Measurements from ENCODE around the gene HERC4. TPM values are rescaled to one million over a fixed set of nuclear protein-coding genes. Genes with fewer than 3 reads are reported as not detected.

The HERC4 gene
- total RNA-seq, 1 experiment from 2014 or later = 36.5 TPM

DNA sequence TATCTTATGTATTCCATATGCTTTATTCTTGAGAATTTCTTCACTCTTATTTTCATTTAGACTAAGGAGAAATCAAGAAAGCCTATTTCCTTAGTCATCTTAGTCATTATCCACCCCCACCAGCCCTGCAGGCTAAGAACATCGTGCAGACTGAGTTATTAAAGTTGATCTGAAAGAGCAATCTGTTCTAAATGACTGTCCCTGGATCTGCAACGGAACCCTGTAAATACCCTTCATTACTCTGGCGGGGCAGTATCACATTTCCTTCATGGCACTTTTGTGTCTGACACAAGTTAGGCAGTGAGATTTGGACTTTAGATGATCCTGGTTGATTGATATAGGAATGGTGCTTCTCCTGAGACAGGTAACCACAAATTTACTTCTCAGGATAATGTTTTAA, 30.7 kb upstream of the HERC4 start:
- Histone ChIP-seq H3K9ac (ENCODE audit: low read length) (peak overlapping the region; percentile 47), H3K4me2 (ENCODE audit: low read length) (peak overlapping the region; percentile 63), H3K9me3 (ENCODE audit: control insufficient read depth in 1 of 2, insufficient read depth in 1 of 2, low read depth in 1 of 2, low read length in 2 of 2) (no peaks in the 10 kb centered on the region), H4K20me1 (ENCODE audit: insufficient read depth) (no peaks in the 10 kb centered on the region), H3K27ac (ENCODE audit: low read depth, low read length) (no peak overlapping the region), H3K9me2 (ENCODE audit: insufficient read depth) (no peaks in the 10 kb centered on the region), H3K27me3 (ENCODE audit: insufficient read depth, low read length) (no peaks in the 10 kb centered on the region), H3K4me3 (replicated peaks in 1 of 2; ENCODE audit: low read depth in 1 of 2, low read length in 2 of 2) (peak overlapping the region; percentile 16 to 35; a peak in 3 of 4 replicates), H3K79me2 (ENCODE audit: insufficient read depth, low read length) (no peaks in the 10 kb centered on the region), H3K36me3 (ENCODE audit: control insufficient read depth in 1 of 2, insufficient read depth in 2 of 2, low read length in 2 of 2) (no peaks in the 10 kb centered on the region), H3K4me1 (ENCODE audit: control insufficient read depth in 1 of 2, insufficient read depth in 2 of 2, low read length in 2 of 2) (peaks cover 10 to 59% of the 10 kb centered on the region in 2 experiments), H2AFZ (ENCODE audit: low read depth, low read length, poor library complexity, severe bottlenecking) (peak overlapping the region; percentile 94)
- ChIA-PET CTCF (no interaction called here), RAD21 (ENCODE audit: low non-redundant PET in 1 of 2, low total read pairs in 2 of 2, uncharacterized antibody in 2 of 2, unreplicated experiment in 2 of 2) (no interaction called here), POLR2A (interaction anchor here (1.0 kb wide), 1 partner anchor 9 kb away, joined by 3 read pairs; no protein-coding TSS in a partner anchor)
- DNase-seq (ENCODE audit: low read depth, low spot score) (no peak), ATAC-seq (peak; percentile 62)
- BruUV-seq (replicated peaks) = no TSS peak
- intact Hi-C loops (cut with micrococcal nuclease) = no loop called here
- TF ChIP-seq, protein P1, sequence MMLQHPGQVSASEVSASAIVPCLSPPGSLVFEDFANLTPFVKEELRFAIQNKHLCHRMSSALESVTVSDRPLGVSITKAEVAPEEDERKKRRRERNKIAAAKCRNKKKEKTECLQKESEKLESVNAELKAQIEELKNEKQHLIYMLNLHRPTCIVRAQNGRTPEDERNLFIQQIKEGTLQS (IDR thresholded peaks at IDR 0.05) = no peak
- TF ChIP-seq EGR1 (IDR thresholded peaks at IDR 0.05; ENCODE audit: low read depth) = peak; percentile 61; the same call in 1 of the 2 replicates
- TF ChIP-seq FOSL1 (IDR thresholded peaks at IDR 0.05; ENCODE audit: low read depth) = peak; percentile 23; the same call in 1 of the 2 replicates
- no peak for TF ChIP-seq POLR2A (IDR thresholded peaks at IDR 0.05; ENCODE audit: borderline replicate concordance, extremely low read depth, insufficient read depth, insufficient read length)
- no peak for TF ChIP-seq JUND (IDR thresholded peaks at IDR 0.05)
- TF ChIP-seq EZH2 (IDR thresholded peaks at IDR 0.05) = no peak
- TF ChIP-seq, protein P2, sequence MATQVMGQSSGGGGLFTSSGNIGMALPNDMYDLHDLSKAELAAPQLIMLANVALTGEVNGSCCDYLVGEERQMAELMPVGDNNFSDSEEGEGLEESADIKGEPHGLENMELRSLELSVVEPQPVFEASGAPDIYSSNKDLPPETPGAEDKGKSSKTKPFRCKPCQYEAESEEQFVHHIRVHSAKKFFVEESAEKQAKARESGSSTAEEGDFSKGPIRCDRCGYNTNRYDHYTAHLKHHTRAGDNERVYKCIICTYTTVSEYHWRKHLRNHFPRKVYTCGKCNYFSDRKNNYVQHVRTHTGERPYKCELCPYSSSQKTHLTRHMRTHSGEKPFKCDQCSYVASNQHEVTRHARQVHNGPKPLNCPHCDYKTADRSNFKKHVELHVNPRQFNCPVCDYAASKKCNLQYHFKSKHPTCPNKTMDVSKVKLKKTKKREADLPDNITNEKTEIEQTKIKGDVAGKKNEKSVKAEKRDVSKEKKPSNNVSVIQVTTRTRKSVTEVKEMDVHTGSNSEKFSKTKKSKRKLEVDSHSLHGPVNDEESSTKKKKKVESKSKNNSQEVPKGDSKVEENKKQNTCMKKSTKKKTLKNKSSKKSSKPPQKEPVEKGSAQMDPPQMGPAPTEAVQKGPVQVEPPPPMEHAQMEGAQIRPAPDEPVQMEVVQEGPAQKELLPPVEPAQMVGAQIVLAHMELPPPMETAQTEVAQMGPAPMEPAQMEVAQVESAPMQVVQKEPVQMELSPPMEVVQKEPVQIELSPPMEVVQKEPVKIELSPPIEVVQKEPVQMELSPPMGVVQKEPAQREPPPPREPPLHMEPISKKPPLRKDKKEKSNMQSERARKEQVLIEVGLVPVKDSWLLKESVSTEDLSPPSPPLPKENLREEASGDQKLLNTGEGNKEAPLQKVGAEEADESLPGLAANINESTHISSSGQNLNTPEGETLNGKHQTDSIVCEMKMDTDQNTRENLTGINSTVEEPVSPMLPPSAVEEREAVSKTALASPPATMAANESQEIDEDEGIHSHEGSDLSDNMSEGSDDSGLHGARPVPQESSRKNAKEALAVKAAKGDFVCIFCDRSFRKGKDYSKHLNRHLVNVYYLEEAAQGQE (IDR thresholded peaks at IDR 0.05; ENCODE audit: low read depth) = no peak
- no peak for TF ChIP-seq CBX3 (IDR thresholded peaks at IDR 0.05; ENCODE audit: low read depth)
